Uterus (tissue), 4 donors: Measurements from ENCODE around the gene SNTG2. TPM values are rescaled to one million over a fixed set of nuclear protein-coding genes. Genes with fewer than 3 reads are reported as not detected.

ENCODE experiments used
- DNase-seq, 2 donors: peaks; one replicate each; pipeline ENCODE4 v3.0.0-alpha.2; 2019 to 2020
- H3K27ac ChIP-seq, 2 donors: fragments of 200-600 bp; sonication (generic); 1 replicate in 1 of 2; 2 replicates in 1 of 2; pipeline ENCODE4 v1.5.1; 2016 to 2018
- H3K27me3 ChIP-seq, 2 donors: fragments of 200-600 bp; sonication (generic); one replicate each; pipeline ENCODE4 v1.5.1; 2018 to 2019; ENCODE audit warnings: control low read depth in 1 of 2
- H3K36me3 ChIP-seq, 2 donors: fragments of 200-600 bp; sonication (generic); one replicate each; pipeline ENCODE4 v1.5.1; 2019; ENCODE audit warnings: control low read depth in 1 of 2
- H3K4me1 ChIP-seq, 2 donors: fragments of 200-600 bp; sonication (generic); one replicate each; pipeline ENCODE4 v1.5.1; 2018 to 2019; ENCODE audit warnings: control low read depth in 1 of 2
- H3K4me3 ChIP-seq, 2 donors: fragments of 200-600 bp; sonication (generic); 1 replicate in 1 of 2; 2 replicates in 1 of 2; pipeline ENCODE4 v1.5.1; 2018 to 2019; ENCODE audit warnings: mild to moderate bottlenecking in 1 of 2
- H3K9me3 ChIP-seq, 2 donors: fragments of 200-600 bp; sonication (generic); one replicate each; pipeline ENCODE4 v1.5.1; 2019; ENCODE audit warnings: control low read depth in 1 of 2
- POLR2A ChIP-seq, 2 donors: fragments of 450-650 bp; IDR thresholded peaks; one replicate each; pipeline ENCODE4 v1.6.1; 2016; ENCODE audit warnings: antibody characterized with exemption in 2 of 2, mild to moderate bottlenecking in 1 of 2, moderate library complexity in 1 of 2
- intact Hi-C: fragments of 100-400 bp; cut with DNase I; formaldehyde crosslinking; loops from one replicate; pipeline ENCODE4 v1.15.1; 2023; ENCODE audit warnings: low total_unique reads
- total RNA-seq, 4 donors: library from RNA; depleted of rRNA in 3 of 4; stranded (reverse); fragments of >200 nt in 3 of 4; gene quantifications; one replicate each; pipeline versions ENCODE4 v1.1.0 to v1.2.4, GENCODE V29; 2014 to 2023
- TF ChIP-seq, protein P1 (sequence below), 4 experiments: fragments of 200-600 bp in 2 of 4; fragments of 450-650 bp in 2 of 4; sonication (generic) in 2 of 4; IDR thresholded peaks; one replicate each; pipeline ENCODE4 v1.5.1; 2016 to 2019; ENCODE audit warnings: antibody characterized with exemption in 4 of 4, mild to moderate bottlenecking in 2 of 4, moderate library complexity in 1 of 4
- donor health status: DM: yes; HTN: yes; CAD: no.

SNTG2 gene
- total RNA-seq, 4 donors from 2014 or later: 3.2 to 46.2 (median 31.4) TPM

DNA sequence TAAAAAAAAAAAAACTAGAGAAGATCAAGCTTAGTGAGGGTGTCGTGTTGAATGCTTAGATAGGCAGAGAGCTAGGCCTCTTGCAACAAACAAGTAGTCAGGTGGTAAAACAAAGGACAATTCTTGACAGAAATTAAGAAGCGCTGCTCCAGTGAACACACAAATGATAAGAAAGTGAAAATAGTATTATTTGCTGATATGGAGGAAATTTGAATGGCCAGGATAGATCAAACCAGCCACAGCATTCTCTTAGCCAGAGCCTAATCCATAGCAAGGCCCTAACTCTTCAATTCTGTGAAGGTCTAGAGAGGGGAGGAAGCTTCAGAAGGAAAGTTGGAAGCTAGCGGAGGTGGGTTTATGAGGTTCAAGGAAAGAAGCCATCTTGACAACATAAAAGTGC lies 121.0 kb downstream of the SNTG2 start:
- Histone ChIP-seq H3K27me3 (no peaks in the 10 kb centered on the region), H3K36me3 (no peaks in the 10 kb centered on the region), H3K9me3 (no peaks in the 10 kb centered on the region), H3K27ac (no peak overlapping the region), H3K4me1 (no peaks in the 10 kb centered on the region), H3K4me3 (no peak overlapping the region)
- no peak for DNase-seq
- TF ChIP-seq, protein P1, sequence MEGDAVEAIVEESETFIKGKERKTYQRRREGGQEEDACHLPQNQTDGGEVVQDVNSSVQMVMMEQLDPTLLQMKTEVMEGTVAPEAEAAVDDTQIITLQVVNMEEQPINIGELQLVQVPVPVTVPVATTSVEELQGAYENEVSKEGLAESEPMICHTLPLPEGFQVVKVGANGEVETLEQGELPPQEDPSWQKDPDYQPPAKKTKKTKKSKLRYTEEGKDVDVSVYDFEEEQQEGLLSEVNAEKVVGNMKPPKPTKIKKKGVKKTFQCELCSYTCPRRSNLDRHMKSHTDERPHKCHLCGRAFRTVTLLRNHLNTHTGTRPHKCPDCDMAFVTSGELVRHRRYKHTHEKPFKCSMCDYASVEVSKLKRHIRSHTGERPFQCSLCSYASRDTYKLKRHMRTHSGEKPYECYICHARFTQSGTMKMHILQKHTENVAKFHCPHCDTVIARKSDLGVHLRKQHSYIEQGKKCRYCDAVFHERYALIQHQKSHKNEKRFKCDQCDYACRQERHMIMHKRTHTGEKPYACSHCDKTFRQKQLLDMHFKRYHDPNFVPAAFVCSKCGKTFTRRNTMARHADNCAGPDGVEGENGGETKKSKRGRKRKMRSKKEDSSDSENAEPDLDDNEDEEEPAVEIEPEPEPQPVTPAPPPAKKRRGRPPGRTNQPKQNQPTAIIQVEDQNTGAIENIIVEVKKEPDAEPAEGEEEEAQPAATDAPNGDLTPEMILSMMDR (IDR thresholded peaks at IDR 0.05): no peak
- no peak for TF ChIP-seq POLR2A (IDR thresholded peaks at IDR 0.05)
- intact Hi-C loops: no loop called here

- intact Hi-C loops: no loop called here
- H3K27ac ChIP-seq: no peak overlapping the region
Observed at GRCh38 chr2:1072250-1072649, 121.6 kb downstream of the SNTG2 start.

DNA sequence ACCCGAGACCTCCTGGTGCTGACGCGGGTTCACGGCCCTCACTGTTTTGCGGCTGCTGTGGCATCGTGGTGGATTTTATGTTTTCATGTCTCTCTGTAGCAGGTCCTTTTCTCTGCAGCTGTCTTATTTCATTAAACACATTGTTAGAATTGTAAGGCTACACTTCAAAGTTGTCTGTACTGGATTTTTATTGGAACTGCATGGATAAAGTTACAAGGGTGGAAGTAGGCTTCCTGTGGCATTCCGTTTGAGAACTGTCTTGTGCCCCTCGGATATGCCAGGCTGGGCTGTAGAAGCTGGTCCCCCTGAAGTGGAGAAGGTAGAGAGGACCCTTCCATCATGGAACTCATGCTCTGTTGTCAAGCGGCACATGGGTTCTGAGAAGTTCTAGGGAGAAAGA lies 127.3 kb downstream of the SNTG2 start:
- Histone ChIP-seq H3K27me3 (no peaks in the 10 kb centered on the region), H3K4me1 (no peaks in the 10 kb centered on the region), H3K36me3 (no peaks in the 10 kb centered on the region), H3K4me3 (no peak overlapping the region), H3K9me3 (no peaks in the 10 kb centered on the region), H3K27ac (no peak overlapping the region)
- DNase-seq: no peak
- TF ChIP-seq, protein P1 (IDR thresholded peaks at IDR 0.05): no peak
- no peak for TF ChIP-seq POLR2A (IDR thresholded peaks at IDR 0.05)
- intact Hi-C loops: no loop called here

More at GRCh38 chr2:1072250-1072649, 121.6 kb downstream of the SNTG2 start:
- no peaks in the 10 kb centered on the region for H3K36me3 ChIP-seq
- no peaks in the 10 kb centered on the region for H3K4me1 ChIP-seq
- H3K9me3 ChIP-seq: no peaks in the 10 kb centered on the region
- no peaks in the 10 kb centered on the region for H3K27me3 ChIP-seq
- DNase-seq: no peak
- TF ChIP-seq, protein P1 (IDR thresholded peaks at IDR 0.05): no peak
- no peak for TF ChIP-seq POLR2A (IDR thresholded peaks at IDR 0.05)
- no peak overlapping the region for H3K4me3 ChIP-seq

GRCh38 chr2:1078326-1078725 lies 127.7 kb downstream of the SNTG2 start:
- no peaks in the 10 kb centered on the region for H3K27me3 ChIP-seq
- no peak for DNase-seq
- no peak overlapping the region for H3K4me3 ChIP-seq
- intact Hi-C loops: no loop called here
- H3K27ac ChIP-seq: no peak overlapping the region
- H3K9me3 ChIP-seq: no peaks in the 10 kb centered on the region
- H3K4me1 ChIP-seq: no peaks in the 10 kb centered on the region
- H3K36me3 ChIP-seq: no peaks in the 10 kb centered on the region
- no peak for TF ChIP-seq POLR2A (IDR thresholded peaks at IDR 0.05)
- TF ChIP-seq, protein P1 (IDR thresholded peaks at IDR 0.05): no peak

DNA sequence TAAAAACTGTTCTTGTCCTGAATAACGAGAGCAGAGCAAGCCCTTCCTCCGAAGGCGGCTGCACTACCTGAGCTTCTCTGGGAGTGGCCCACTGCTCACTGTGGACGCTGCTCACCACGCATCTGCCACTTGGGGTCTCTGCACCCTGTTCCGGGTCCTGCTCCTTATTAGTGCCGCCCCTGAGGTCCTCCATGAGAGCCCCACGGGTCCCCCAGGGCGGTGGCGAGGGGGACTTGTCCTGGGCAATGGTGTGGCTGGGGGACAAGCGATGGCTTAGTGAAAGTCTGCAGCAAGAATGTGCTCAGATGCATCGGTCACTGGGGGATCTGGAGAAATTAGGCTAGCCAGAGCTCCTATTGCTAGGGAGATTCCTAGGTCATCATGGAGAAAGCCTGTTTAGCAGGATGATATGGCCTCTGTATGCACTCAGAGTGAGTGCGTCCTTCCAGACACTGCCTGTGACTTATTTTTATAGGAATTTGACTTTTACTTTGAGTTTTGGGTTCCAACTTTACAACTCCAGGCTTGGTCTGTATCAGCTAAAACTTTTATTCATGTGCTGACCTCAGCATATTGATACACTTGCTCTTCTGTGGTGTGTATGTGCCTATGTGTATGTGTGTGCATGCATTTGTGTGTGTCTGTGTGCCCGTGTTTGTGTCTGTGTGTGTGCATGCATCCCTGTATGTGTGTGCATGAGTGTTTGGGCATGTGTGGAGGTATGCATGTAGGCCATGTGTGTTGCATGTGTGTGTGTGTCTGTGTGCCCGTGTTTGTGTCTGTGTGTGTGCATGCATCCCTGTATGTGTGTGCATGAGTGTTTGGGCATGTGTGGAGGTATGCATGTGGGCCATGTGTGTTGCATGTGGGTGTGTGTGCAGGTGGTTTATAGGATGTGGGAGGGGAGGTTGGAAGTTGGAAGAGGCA lies 129.5 kb downstream of the SNTG2 start:
- Histone ChIP-seq H3K27ac (no peak overlapping the region), H3K9me3 (no peaks in the 10 kb centered on the region), H3K36me3 (no peaks in the 10 kb centered on the region), H3K27me3 (no peaks in the 10 kb centered on the region), H3K4me1 (no peaks in the 10 kb centered on the region), H3K4me3 (no peak overlapping the region)
- intact Hi-C loops: no loop called here
- DNase-seq: no peak
- TF ChIP-seq, protein P1 (IDR thresholded peaks at IDR 0.05): no peak
- no peak for TF ChIP-seq POLR2A (IDR thresholded peaks at IDR 0.05)
